ENCODE data around the gene FADS6. TPM values are rescaled to one million over a fixed set of nuclear protein-coding genes. Genes with fewer than 3 reads are reported as not detected.

FADS6 gene
- total RNA-seq, 2 experiments from 2014 or later: not detected

DNA sequence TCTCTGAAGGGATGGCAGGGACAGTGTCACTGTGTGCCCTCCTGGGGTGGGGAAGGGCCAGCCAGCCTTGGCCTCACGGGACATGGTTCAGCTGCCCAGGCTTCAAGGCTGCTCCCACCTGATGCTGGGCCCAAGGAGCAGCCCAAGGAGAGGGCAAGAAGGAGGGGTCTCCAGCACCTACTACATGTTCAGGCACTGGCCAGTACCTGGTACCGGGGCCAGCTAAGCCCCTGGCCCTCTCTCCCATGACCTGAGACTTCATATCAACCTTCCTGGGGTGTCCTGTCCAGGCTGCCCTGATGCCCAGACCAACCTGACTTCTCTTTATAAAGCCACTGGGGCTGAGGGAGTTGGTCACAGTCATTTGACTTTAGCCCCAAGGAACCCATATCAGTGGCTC is 28.3 kb upstream of the FADS6 start:
- POLR2A ChIA-PET: no interaction called here
- Mint-ChIP-seq H3K36me3 (ENCODE audit: low read depth) (no peaks in the 10 kb centered on the region), H3K27me3 (peaks cover 70% of the 10 kb centered on the region), H3K4me3 (no peak overlapping the region), H3K9me3 (no peaks in the 10 kb centered on the region), H3K4me1 (ENCODE audit: low read depth) (peaks cover 15% of the 10 kb centered on the region), H3K27ac (no peak overlapping the region)
- H3K27ac ChIP-seq (ENCODE audit: low read depth in 1 of 2, low read length in 2 of 2): no peak overlapping the region
- ATAC-seq (ENCODE audit: poor library complexity) (no peak), DNase-seq (no peak)
- no peaks in the 10 kb centered on the region for H3K36me3 ChIP-seq (ENCODE audit: insufficient read depth, low read length)
- intact Hi-C loops (cut with DNase I, micrococcal nuclease): loop anchor here in 1 of 2 experiments (5.0 kb wide), 1 partner anchor 491 kb away; no protein-coding TSS in a partner anchor
- H3K4me3 ChIP-seq (ENCODE audit: low read length): no peak overlapping the region
- peaks cover 40 to 57% of the 10 kb centered on the region in 2 experiments for H3K27me3 ChIP-seq (ENCODE audit: control insufficient read depth in 1 of 2, insufficient read depth in 2 of 2, low read length in 2 of 2)
- H3K9me3 ChIP-seq (ENCODE audit: control insufficient read depth in 1 of 2, insufficient read depth in 1 of 2, low read length in 2 of 2): peaks cover 0 to 16% of the 10 kb centered on the region in 2 experiments
- TF ChIP-seq, protein P1, sequence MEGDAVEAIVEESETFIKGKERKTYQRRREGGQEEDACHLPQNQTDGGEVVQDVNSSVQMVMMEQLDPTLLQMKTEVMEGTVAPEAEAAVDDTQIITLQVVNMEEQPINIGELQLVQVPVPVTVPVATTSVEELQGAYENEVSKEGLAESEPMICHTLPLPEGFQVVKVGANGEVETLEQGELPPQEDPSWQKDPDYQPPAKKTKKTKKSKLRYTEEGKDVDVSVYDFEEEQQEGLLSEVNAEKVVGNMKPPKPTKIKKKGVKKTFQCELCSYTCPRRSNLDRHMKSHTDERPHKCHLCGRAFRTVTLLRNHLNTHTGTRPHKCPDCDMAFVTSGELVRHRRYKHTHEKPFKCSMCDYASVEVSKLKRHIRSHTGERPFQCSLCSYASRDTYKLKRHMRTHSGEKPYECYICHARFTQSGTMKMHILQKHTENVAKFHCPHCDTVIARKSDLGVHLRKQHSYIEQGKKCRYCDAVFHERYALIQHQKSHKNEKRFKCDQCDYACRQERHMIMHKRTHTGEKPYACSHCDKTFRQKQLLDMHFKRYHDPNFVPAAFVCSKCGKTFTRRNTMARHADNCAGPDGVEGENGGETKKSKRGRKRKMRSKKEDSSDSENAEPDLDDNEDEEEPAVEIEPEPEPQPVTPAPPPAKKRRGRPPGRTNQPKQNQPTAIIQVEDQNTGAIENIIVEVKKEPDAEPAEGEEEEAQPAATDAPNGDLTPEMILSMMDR (IDR thresholded peaks at IDR 0.05): no peak
- peaks cover 31% of the 10 kb centered on the region for H3K4me1 ChIP-seq (ENCODE audit: insufficient read depth, low read length)
- CTCF ChIA-PET: no interaction called here

DNA sequence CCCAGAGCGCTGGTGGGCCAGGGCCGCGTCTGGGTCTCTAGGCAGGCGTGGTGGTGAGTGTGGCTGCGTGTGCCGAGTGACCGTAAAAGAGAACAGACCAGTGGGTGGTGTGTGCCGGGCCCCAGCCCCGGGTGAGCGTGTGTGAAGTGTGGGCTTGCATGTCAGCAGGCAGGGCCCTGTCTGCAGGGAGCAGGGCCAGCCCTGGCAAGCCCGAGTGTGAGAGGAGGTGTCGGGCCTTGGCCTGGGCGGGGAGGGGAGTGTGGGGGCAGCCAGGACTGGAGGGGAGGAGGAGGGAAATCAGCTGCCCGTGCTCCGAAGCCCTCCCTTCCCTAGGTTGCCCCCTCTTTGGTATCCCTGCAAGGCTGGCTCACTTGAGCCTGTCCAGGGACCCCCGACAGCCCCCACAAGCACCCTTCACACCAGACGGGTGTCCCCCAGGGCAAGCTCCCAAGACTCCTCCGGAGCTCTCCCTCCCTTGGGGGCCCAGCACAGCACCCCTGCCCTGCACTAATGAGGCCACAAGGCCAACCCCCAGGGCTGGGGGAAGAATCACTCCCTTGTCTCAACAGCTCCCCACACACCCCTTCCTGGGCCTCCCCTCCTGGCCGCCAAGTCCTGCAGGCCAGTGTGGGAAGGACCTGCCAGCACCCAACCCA is 27.7 kb upstream of the FADS6 start:
- DNase-seq (no peak), ATAC-seq (ENCODE audit: poor library complexity) (no peak)
- peaks cover 31% of the 10 kb centered on the region for H3K4me1 ChIP-seq (ENCODE audit: insufficient read depth, low read length)
- H3K27me3 ChIP-seq (ENCODE audit: control insufficient read depth in 1 of 2, insufficient read depth in 2 of 2, low read length in 2 of 2): peaks cover 41 to 51% of the 10 kb centered on the region in 2 experiments
- H3K36me3 ChIP-seq (ENCODE audit: insufficient read depth, low read length): no peaks in the 10 kb centered on the region
- Mint-ChIP-seq H3K4me1 (ENCODE audit: low read depth) (peaks cover 15% of the 10 kb centered on the region), H3K27ac (no peak overlapping the region), H3K4me3 (no peak overlapping the region), H3K9me3 (no peaks in the 10 kb centered on the region), H3K27me3 (peaks cover 66% of the 10 kb centered on the region), H3K36me3 (ENCODE audit: low read depth) (no peaks in the 10 kb centered on the region)
- POLR2A ChIA-PET: no interaction called here
- H3K27ac ChIP-seq (ENCODE audit: low read depth in 1 of 2, low read length in 2 of 2): no peak overlapping the region
- TF ChIP-seq, protein P1 (IDR thresholded peaks at IDR 0.05): no peak
- CTCF ChIA-PET: no interaction called here
- H3K9me3 ChIP-seq (ENCODE audit: control insufficient read depth in 1 of 2, insufficient read depth in 1 of 2, low read length in 2 of 2): peaks cover 0 to 16% of the 10 kb centered on the region in 2 experiments
- intact Hi-C loops (cut with DNase I, micrococcal nuclease): loop anchor here in 1 of 2 experiments (5.0 kb wide), 1 partner anchor 491 kb away; no protein-coding TSS in a partner anchor
- no peak overlapping the region for H3K4me3 ChIP-seq (ENCODE audit: low read length)

DNA sequence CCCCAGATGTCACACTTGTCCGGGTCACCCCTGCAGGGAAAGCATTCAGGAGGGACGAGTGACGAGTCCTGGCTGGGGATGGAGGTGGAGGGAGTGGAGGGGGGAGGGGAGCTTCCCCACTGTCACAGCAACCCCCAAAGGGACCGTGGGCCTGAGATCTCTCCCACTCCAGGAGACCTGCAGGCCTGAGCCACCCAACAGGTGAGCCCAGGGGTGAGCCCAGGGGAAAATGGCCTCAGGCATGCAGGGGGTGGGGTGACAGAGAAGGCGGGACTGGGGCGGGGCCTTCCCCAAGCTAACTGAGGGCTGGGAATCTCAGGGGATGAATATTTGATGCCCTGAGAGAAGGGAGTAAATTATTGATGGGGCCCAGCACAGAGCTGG is 27.2 kb upstream of the FADS6 start:
- H3K36me3 ChIP-seq (ENCODE audit: insufficient read depth, low read length): no peaks in the 10 kb centered on the region
- no peak overlapping the region for H3K27ac ChIP-seq (ENCODE audit: low read depth in 1 of 2, low read length in 2 of 2)
- H3K4me1 Mint-ChIP-seq (ENCODE audit: low read depth): peaks cover 15% of the 10 kb centered on the region
- peaks cover 35 to 46% of the 10 kb centered on the region in 2 experiments for H3K27me3 ChIP-seq (ENCODE audit: control insufficient read depth in 1 of 2, insufficient read depth in 2 of 2, low read length in 2 of 2)
- ATAC-seq (ENCODE audit: poor library complexity) (no peak), DNase-seq (no peak)
- peaks cover 31% of the 10 kb centered on the region for H3K4me1 ChIP-seq (ENCODE audit: insufficient read depth, low read length)
- no peak overlapping the region for H3K4me3 ChIP-seq (ENCODE audit: low read length)
- H3K36me3 Mint-ChIP-seq (ENCODE audit: low read depth): no peaks in the 10 kb centered on the region
- H3K9me3 Mint-ChIP-seq: no peaks in the 10 kb centered on the region
- intact Hi-C loops (cut with DNase I, micrococcal nuclease): loop anchor here in 1 of 2 experiments (5.0 kb wide), 1 partner anchor 492 kb away; no protein-coding TSS in a partner anchor
- CTCF ChIA-PET: no interaction called here
- peaks cover 0 to 16% of the 10 kb centered on the region in 2 experiments for H3K9me3 ChIP-seq (ENCODE audit: control insufficient read depth in 1 of 2, insufficient read depth in 1 of 2, low read length in 2 of 2)
- POLR2A ChIA-PET: no interaction called here
- peaks cover 61% of the 10 kb centered on the region for H3K27me3 Mint-ChIP-seq
- TF ChIP-seq, protein P1 (IDR thresholded peaks at IDR 0.05): no peak
- H3K4me3 Mint-ChIP-seq: no peak overlapping the region
- no peak overlapping the region for H3K27ac Mint-ChIP-seq
